Bronchial epithelial cell (primary cell): Measurements from ENCODE around the gene ACVR2B. TPM values are rescaled to one million over a fixed set of nuclear protein-coding genes. Genes with fewer than 3 reads are reported as not detected.
"Not testable (repeated sequence)": the region's sequence is repeated elsewhere in the genome, so short reads cannot be mapped to it uniquely, and the experiment has no call there.

Experiments
- DNase-seq: peaks from one replicate; pipeline ENCODE4 v3.0.0-alpha.2; 2010; ENCODE audit warnings: low read depth
- FAIRE-seq: peaks from 2 replicates; lab custom pipeline; 2011; peaks lifted over from hg19 to GRCh38; lab: Jason Lieb, UNC
- H3K27me3 ChIP-seq: 2 replicates; pipeline ENCODE4 v1.5.1; 2011; ENCODE audit warnings: low read length; ENCODE audit not compliant: control insufficient read depth, insufficient read depth
- H3K36me3 ChIP-seq: 2 replicates; pipeline ENCODE4 v1.5.1; 2011; ENCODE audit warnings: low read length; ENCODE audit not compliant: control insufficient read depth, insufficient read depth
- H3K4me3 ChIP-seq: 2 replicates; pipeline ENCODE4 v1.5.1; 2011; ENCODE audit warnings: mild to moderate bottlenecking, low read depth, low read length, control low read depth
- total RNA-seq: library from RNA; depleted of rRNA; stranded (reverse); fragments of >200 nt; gene quantifications from 2 replicates; pipeline ENCODE4 v1.2.1, GENCODE V29; 2014
- TF ChIP-seq, protein P1 (sequence below): IDR thresholded peaks from 2 replicates; pipeline ENCODE4 v1.5.1; 2011; ENCODE audit warnings: mild to moderate bottlenecking, moderate library complexity, low read length, control low read depth, inconsistent platforms; ENCODE audit not compliant: insufficient read depth, severe bottlenecking

ACVR2B gene
- total RNA-seq, 1 donor from 2014 or later: 4.5 TPM

GRCh38 chr3:38438436-38439069 is 15.1 kb upstream of the ACVR2B start:
- H3K36me3 ChIP-seq, H3K4me3 ChIP-seq, DNase-seq, FAIRE-seq, H3K27me3 ChIP-seq: not testable (repeated sequence)

GRCh38 chr3:38443205-38443604 is 10.5 kb upstream of the ACVR2B start:
- H3K27me3 ChIP-seq, H3K4me3 ChIP-seq, H3K36me3 ChIP-seq, FAIRE-seq, DNase-seq: not testable (repeated sequence)

DNA sequence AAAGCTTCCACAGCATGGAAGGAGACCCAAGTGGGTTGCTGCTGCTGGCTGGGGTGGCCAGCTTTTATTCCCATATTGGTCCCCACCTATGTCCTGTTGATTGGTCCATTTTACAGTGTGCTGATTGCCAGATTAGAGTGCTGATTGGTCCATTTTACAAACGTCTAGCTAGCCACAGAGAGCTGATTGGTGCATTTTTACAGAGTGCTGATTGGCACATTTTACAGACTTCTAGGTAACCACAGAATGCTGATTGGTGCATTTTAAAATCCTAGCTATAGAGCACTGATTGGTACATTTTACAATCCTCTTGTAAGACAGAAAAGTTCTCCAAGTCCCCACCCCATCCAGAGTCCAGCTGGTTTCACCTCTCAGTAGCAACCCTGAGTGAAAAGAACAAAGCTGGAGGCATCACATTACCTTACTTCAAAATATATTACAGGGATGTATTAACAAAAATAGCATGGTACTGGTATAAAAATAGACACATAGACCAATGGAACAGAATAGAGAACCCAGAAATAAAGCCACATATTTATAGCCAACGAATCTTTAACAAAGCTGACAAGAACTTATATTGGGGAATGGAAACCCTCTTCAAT is 7.5 kb upstream of the ACVR2B start:
- DNase-seq (no peak), FAIRE-seq (no peak)
- no peaks in the 10 kb centered on the region for H3K36me3 ChIP-seq
- no peaks in the 10 kb centered on the region for H3K27me3 ChIP-seq
- H3K4me3 ChIP-seq: no peak overlapping the region
- TF ChIP-seq, protein P1, sequence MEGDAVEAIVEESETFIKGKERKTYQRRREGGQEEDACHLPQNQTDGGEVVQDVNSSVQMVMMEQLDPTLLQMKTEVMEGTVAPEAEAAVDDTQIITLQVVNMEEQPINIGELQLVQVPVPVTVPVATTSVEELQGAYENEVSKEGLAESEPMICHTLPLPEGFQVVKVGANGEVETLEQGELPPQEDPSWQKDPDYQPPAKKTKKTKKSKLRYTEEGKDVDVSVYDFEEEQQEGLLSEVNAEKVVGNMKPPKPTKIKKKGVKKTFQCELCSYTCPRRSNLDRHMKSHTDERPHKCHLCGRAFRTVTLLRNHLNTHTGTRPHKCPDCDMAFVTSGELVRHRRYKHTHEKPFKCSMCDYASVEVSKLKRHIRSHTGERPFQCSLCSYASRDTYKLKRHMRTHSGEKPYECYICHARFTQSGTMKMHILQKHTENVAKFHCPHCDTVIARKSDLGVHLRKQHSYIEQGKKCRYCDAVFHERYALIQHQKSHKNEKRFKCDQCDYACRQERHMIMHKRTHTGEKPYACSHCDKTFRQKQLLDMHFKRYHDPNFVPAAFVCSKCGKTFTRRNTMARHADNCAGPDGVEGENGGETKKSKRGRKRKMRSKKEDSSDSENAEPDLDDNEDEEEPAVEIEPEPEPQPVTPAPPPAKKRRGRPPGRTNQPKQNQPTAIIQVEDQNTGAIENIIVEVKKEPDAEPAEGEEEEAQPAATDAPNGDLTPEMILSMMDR: no peak

DNA sequence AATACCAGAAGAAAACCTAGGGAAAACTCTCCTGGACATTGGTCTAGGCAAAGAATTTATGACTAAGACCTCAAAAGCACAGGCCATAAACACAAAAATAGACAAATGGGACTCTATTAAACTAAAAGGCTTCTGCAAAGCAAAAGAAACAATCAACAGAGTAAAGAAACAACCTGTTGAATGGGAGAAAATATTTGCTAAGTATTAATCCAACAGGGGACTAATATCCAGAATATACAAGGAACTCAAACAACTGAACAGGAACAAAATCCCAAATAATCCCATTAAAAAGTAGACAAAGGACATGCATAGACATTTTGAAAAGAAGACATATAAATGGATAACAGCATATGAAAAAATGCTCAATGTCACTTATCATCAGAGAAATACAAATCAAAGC is 6.9 kb upstream of the ACVR2B start:
- no peak overlapping the region for H3K4me3 ChIP-seq
- no peaks in the 10 kb centered on the region for H3K36me3 ChIP-seq
- DNase-seq (no peak), FAIRE-seq (no peak)
- no peaks in the 10 kb centered on the region for H3K27me3 ChIP-seq
- TF ChIP-seq, protein P1: no peak

DNA sequence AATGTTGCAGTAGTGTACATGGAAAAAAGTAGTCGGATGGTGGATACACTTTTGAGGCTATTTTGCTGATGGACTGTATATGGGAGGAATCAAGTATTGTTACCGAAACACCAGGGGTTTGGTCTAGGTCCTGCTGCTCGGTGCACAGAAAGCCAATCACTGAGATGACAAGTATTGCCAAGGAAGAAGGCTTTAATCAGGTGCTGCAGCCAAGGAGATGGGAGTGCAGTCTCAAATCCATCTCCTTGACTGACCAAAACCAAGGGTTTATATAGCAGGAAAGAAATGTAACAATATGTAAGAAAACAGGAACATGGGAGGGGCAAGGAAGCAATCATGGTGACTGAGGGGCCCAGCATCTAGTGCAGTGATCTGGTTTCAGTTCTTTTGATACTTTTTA is 2.8 kb upstream of the ACVR2B start:
- H3K27me3 ChIP-seq: no peaks in the 10 kb centered on the region
- H3K36me3 ChIP-seq: no peaks in the 10 kb centered on the region
- TF ChIP-seq, protein P1: no peak
- DNase-seq (no peak), FAIRE-seq (no peak)
- no peak overlapping the region for H3K4me3 ChIP-seq

GRCh38 chr3:38453913-38454177 is 155 bp downstream of the ACVR2B start:
- no peak for DNase-seq
- TF ChIP-seq, protein P1: no peak
- FAIRE-seq: no peak
- Histone ChIP-seq H3K36me3 (no peaks in the 10 kb centered on the region), H3K27me3 (no peaks in the 10 kb centered on the region), H3K4me3 (peak overlapping the region; percentile 53)
